Globus pallidus (tissue), 1 donor: Measurements from ENCODE around the gene TNFSF13B.
A peak's percentile ranks its signal among the peaks of the same experiment; 100 is the strongest.
"Not testable (repeated sequence)": the region's sequence is repeated elsewhere in the genome, so short reads cannot be mapped to it uniquely, and the experiment has no call there.

Experiments used
- DNase-seq: peaks from one replicate; pipeline ENCODE4 v3.0.0-alpha.2; 2015; ENCODE audit warnings: low spot score

TNFSF13B gene

GRCh38 chr13:108281901-108282300 lies 12.4 kb downstream of the TNFSF13B start:
- no peak for DNase-seq

GRCh38 chr13:108283110-108283509 lies 13.6 kb downstream of the TNFSF13B start:
- no peak for DNase-seq

- DNase-seq = no peak
Observed at GRCh38 chr13:108288741-108289140, 19.2 kb downstream of the TNFSF13B start.

- DNase-seq = no peak
Observed at GRCh38 chr13:108289819-108290218, 20.3 kb downstream of the TNFSF13B start.

DNA sequence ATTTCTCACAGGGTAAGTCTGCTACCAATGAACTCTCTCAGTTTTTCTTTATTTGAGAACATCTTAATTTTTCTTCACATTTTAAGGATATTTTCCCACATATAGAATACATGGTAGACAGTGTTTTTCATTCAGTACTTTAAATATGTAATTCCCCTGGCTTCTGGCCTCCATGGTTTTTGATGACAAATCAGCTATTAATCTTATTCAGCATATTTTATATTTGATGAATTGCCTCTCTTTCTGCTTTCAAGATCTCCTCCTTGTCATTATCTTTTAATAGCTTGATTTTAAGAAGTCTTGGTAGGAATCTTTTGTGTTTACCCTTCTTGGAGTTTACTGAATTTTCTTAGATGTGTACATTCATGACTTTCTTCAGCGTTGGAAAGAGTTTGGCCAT lies 27.6 kb downstream of the TNFSF13B start:
- DNase-seq = no peak

DNA sequence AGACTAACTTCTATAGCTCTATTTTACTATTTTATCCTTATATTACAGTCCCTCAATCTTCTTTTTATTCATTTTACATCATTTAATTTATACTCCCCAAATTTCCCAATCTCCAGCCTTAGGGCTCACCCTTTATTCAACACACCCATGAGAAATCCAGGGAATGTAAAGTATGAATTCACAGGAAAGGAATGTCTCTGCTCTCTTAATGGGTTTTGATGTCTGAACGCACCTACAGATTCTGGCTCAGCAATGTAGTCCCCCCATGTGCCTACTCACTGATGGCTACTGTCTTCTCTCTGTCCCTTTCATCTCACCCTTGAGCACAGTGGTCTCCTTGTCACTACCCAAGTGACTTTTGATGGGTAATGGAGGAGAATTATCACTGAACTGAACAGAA lies 32.8 kb downstream of the TNFSF13B start:
- DNase-seq = no peak

GRCh38 chr13:108304170-108305016 lies 34.9 kb downstream of the TNFSF13B start:
- DNase-seq = no peak

DNA sequence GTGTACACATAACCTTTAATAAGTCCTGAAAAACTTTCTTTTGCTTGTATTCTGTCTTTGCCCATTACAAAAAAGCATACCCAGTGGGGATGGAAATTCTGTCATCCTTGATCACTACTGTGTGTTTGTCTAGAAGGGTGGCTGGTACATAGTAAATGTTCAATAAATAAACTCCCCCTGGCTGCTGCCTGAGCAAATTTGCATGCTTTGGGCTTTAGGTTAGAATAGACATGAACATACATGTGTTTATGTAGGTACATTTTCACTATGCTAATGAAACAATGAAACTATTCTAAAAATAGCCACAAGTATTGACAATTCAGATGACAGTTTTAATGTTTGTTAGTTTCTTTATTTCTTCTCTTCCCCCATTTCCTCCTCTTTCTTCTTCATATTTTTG lies 36.1 kb downstream of the TNFSF13B start:
- no peak for DNase-seq

DNA sequence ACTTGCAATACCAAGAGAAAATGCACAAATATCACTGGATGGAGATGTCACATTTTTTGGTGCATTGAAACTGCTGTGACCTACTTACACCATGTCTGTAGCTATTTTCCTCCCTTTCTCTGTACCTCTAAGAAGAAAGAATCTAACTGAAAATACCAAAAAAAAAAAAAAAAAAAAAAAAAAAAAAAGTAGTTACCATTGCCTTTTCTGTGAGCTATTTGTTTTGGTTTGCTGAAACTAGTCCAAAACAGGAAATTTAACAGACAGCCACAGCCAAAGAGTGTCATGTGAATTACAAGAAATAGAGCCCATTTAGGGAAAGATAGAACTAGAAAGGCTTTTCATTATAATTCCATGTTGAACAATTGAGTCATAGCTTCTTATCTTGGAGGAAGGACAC lies 37.3 kb downstream of the TNFSF13B start:
- peak; percentile 32 for DNase-seq

DNA sequence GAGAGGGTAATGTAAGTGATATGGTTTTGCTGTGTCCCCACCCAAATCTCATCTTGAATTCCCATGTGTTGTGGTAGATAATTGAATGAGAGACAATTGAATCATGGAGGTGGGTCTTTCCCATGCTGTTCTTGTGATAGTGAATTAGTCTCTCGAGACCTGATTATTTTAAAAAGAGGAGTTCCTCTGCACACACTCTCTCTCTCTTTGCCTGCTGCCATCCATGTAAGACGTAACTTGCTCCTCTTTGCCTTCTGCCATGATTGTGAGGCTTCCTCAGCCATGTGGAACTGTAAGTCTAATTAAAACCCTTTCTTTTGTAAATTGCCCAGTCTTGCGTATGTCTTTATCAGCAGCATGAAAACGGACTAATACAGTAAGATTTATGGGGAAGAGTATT lies 42.1 kb downstream of the TNFSF13B start:
- not testable (repeated sequence) for DNase-seq

DNA sequence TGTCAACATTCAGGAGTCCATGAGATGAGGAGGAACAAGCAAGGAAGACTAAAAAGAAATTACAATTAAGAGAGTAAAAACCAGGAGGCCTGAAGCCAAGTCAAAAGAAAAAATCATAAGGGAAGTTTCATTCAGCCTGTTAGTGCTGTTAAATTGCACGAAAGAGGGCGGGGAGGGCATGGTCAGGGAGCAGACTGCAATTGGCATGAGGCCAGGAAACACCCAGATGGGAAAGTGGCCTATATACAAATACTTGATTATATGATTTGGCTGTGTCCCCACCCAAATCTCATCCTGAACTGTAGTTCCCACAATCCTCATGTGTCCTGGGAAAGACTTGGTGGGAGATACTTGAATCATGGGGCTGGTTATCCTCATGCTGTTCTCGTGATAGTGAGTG lies 43.9 kb downstream of the TNFSF13B start:
- no peak for DNase-seq

DNA sequence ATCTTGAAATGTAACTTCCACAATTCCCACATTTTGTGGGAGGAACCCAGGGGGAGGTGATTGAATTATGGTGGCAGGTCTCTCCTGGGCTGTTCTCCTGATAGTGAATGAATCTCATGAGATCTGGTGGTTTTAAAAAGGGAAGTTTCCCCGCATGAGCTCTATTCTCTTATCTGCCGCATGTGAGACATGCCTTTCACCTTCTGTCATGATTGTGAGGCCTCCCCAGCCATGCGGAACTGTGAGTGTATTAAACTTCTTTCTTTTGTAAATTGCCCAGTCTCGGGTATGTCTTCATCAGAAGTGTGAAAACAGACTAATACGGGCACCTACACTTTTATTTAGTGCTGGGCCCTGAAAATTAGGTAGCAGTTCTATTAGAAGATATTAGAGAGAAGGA lies 45.8 kb downstream of the TNFSF13B start:
- no peak for DNase-seq

- no peak for DNase-seq
Observed at GRCh38 chr13:108315991-108316390, 46.5 kb downstream of the TNFSF13B start.

DNA sequence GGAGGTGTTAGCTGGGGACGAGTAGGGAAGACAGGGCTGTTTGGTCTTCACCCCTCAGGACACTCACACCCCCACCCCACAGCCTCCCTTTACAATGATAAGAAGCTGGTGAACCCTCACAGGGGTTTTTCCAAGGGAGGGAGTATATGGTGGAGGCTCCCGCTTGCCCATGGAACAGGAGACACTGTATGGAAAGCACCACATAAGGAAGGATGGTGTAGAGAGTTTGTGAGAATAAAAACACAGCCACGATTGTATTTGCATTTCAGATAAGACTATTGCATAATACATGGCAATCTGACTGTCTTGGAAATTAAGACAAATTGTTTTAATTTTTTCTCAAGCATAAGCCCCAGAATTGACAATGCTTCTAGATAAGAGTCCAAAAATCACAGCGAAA lies 46.9 kb downstream of the TNFSF13B start:
- DNase-seq = no peak

GRCh38 chr13:108322206-108322824 lies 52.8 kb downstream of the TNFSF13B start:
- peak; percentile 16 for DNase-seq

- no peak for DNase-seq
Observed at GRCh38 chr13:108323031-108323430, 53.5 kb downstream of the TNFSF13B start.

- no peak for DNase-seq
Observed at GRCh38 chr13:108325863-108326262, 56.3 kb downstream of the TNFSF13B start.

- no peak for DNase-seq
Observed at GRCh38 chr13:108326309-108326708, 56.8 kb downstream of the TNFSF13B start.

DNA sequence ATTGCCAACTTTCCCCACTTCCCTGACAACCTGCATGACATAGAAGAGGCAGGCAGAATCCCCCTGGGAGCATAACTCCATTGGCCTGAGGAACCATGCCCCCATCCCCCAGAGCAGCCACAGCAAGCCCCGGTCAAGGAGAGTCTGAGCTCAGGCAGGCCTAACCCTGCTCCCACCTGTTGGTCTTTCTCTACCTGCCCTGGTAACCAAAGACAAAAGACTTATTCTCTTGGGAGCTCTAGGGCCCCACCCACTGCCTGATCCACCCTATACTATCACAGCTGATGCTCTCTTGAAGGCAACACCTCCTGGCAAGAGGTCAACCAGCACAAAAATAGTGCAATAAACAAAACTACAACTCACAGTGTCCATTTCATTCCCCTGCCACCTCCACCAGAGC lies 59.3 kb downstream of the TNFSF13B start:
- no peak for DNase-seq

DNA sequence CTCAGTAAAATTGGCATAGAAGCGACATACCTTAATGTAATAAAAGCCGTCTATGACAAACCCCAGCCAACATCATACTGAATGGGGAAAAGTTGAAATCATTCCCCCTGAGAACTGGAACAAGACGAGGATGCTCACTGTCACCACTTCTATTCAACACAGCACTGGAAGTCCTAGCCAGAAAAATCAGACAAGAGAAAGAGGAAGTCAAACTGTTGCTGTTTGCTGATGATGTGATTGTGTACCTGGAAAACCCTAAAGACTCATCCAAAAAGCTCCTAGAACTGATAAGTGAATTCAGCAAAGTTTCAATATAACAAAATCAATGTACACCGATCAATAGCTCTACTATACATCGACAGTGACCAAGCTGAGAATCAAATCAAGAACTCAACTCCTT lies 63.3 kb downstream of the TNFSF13B start:
- no peak for DNase-seq

DNA sequence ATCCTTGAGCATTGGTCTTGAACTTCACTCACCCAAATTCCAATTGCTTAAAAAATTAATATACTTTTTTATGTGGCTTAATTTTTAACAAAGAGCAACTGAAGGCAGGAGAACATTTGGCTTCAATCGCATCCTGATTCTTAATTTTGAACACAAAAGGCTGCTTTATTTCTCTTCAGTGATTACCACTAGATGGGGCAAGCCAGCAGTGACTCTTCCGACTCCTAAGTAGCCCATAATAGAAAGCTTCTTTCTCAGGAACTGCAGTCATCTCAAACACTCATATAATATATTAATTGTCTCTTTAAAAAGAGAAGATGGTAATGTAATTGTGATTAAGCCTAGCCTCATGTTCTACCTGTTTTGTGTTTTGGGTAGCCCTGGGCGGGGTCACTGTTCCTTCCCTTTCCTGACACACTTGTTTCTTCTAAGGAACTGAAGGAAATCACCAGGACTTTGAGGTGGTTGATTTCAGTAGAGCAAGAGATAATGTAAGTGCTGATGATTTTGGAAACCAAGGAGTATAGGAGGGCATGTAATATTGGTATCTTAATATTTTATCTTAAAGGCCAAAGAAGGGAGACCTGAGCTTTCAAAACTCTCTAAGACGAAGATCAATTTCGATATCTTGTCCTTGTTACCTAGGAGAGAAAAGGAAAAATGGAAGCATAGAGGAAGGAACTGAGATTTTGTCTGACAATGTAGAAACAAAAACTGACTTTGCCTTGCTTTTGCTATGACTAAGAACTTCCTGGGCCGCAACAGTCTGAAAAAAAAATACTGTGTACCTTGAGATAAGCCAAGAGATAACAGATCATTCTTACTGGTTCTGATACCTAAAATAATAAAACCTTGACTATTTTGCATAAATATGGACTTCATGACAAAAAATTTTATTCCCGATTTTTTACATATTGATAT lies 73.1 kb downstream of the TNFSF13B start:
- peak; percentile 65 for DNase-seq

GRCh38 chr13:108345016-108345415 lies 75.5 kb downstream of the TNFSF13B start:
- DNase-seq = no peak

- DNase-seq = no peak
Observed at GRCh38 chr13:108346376-108346775, 76.9 kb downstream of the TNFSF13B start.
